Mesenchymal stem cell (in vitro differentiated cells and primary cell): Measurements from ENCODE around the gene BICD1.

Source experiments
- DNase-seq: peaks from one replicate; pipeline ENCODE4 v3.0.0-alpha.2; 2013
- H2AFZ ChIP-seq: one replicate; pipeline ENCODE4 v1.6.1; 2013; ENCODE audit warnings: low read depth, mild to moderate bottlenecking, control low read depth, inconsistent platforms, low read length, moderate library complexity
- H2AK5ac ChIP-seq: 2 replicates; pipeline ENCODE4 v1.6.1; 2013; ENCODE audit warnings: low read length, moderate library complexity, mild to moderate bottlenecking, inconsistent platforms; ENCODE audit not compliant: severe bottlenecking
- H2BK120ac ChIP-seq: one replicate; pipeline ENCODE4 v1.6.1; 2013; ENCODE audit warnings: low read depth, mild to moderate bottlenecking, inconsistent platforms, low read length, moderate library complexity
- H2BK12ac ChIP-seq, 2 experiments: one replicate each; pipeline ENCODE4 v1.6.1; 2013; ENCODE audit warnings: inconsistent platforms in 2 of 2, low read length in 2 of 2, mild to moderate bottlenecking in 2 of 2, moderate library complexity in 2 of 2, control low read depth in 1 of 2
- H2BK15ac ChIP-seq: one replicate; pipeline ENCODE4 v1.6.1; 2013; ENCODE audit warnings: mild to moderate bottlenecking, low read depth, inconsistent platforms; ENCODE audit not compliant: poor library complexity, severe bottlenecking
- H2BK5ac ChIP-seq: 2 replicates; pipeline ENCODE4 v1.6.1; 2013; ENCODE audit warnings: low read depth, mild to moderate bottlenecking, low read length, control low read depth, inconsistent platforms; ENCODE audit not compliant: poor library complexity, severe bottlenecking
- H3K14ac ChIP-seq, 2 experiments: one replicate each; pipeline ENCODE4 v1.6.1; 2013; ENCODE audit warnings: inconsistent platforms in 2 of 2, low read length in 2 of 2, control low read depth in 1 of 2, mild to moderate bottlenecking in 1 of 2, moderate library complexity in 1 of 2
- H3K18ac ChIP-seq, 2 experiments: one replicate each; pipeline ENCODE4 v1.6.1; 2013; ENCODE audit warnings: inconsistent platforms in 2 of 2, low read length in 2 of 2, control low read depth in 1 of 2, low read depth in 1 of 2, mild to moderate bottlenecking in 1 of 2
- H3K23ac ChIP-seq, 2 experiments: one replicate each; pipeline ENCODE4 v1.6.1; 2013; ENCODE audit warnings: inconsistent platforms in 2 of 2, low read length in 2 of 2, mild to moderate bottlenecking in 2 of 2, moderate library complexity in 2 of 2, control low read depth in 1 of 2
- H3K27ac ChIP-seq: 2 replicates; pipeline ENCODE4 v1.5.1; 2013; ENCODE audit warnings: mild to moderate bottlenecking, moderate library complexity, low read length, control low read depth, inconsistent platforms; ENCODE audit not compliant: poor library complexity, severe bottlenecking
- H3K27me3 ChIP-seq, 2 experiments: 2 replicates each; pipeline versions ENCODE4 v1.6.1 to v1.7.0; 2013; ENCODE audit warnings: low read length in 2 of 2, mild to moderate bottlenecking in 2 of 2, moderate library complexity in 2 of 2, control low read depth in 1 of 2, inconsistent platforms in 1 of 2; ENCODE audit not compliant: control insufficient read depth in 1 of 2, insufficient read depth in 1 of 2
- H3K36me3 ChIP-seq, 2 experiments: 2 replicates each; pipeline versions ENCODE4 v1.6.1 to v1.7.0; 2013; ENCODE audit warnings: low read length in 2 of 2, control low read depth in 1 of 2, inconsistent platforms in 1 of 2, low read depth in 1 of 2, mild to moderate bottlenecking in 1 of 2; ENCODE audit not compliant: insufficient read depth in 2 of 2, control insufficient read depth in 1 of 2
- H3K4ac ChIP-seq, 2 experiments: one replicate each; pipeline ENCODE4 v1.6.1; 2013; ENCODE audit warnings: inconsistent platforms in 2 of 2, low read length in 2 of 2, mild to moderate bottlenecking in 2 of 2, moderate library complexity in 2 of 2, control low read depth in 1 of 2, low read depth in 1 of 2
- H3K4me1 ChIP-seq: 2 replicates; pipeline ENCODE4 v1.6.1; 2013; ENCODE audit warnings: low read depth, low read length, control low read depth; ENCODE audit not compliant: control insufficient read depth, insufficient read depth
- H3K4me2 ChIP-seq: 2 replicates; pipeline ENCODE4 v1.6.1; 2013; ENCODE audit warnings: low read length, mild to moderate bottlenecking, inconsistent platforms; ENCODE audit not compliant: poor library complexity, severe bottlenecking
- H3K4me3 ChIP-seq, 2 experiments: 2 replicates each; pipeline versions ENCODE4 v1.5.1 to v1.7.0; 2013; ENCODE audit warnings: low read length in 2 of 2, mild to moderate bottlenecking in 2 of 2, control low read depth in 1 of 2, low read depth in 1 of 2; ENCODE audit not compliant: insufficient read depth in 1 of 2
- H3K79me1 ChIP-seq: replicated peaks from 2 replicates; pipeline ENCODE4 v1.6.1; 2013; ENCODE audit warnings: mild to moderate bottlenecking, control low read depth, low read length, inconsistent platforms; ENCODE audit not compliant: poor library complexity, severe bottlenecking
- H3K9ac ChIP-seq: 2 replicates; pipeline ENCODE4 v1.7.0; 2013; ENCODE audit warnings: mild to moderate bottlenecking, low read length, moderate library complexity
- H3K9me3 ChIP-seq: 2 replicates; pipeline ENCODE4 v1.7.0; 2013; ENCODE audit warnings: mild to moderate bottlenecking, low read length; ENCODE audit not compliant: control insufficient read depth
- H4K8ac ChIP-seq: one replicate; pipeline ENCODE4 v1.6.1; 2013; ENCODE audit warnings: inconsistent platforms, mild to moderate bottlenecking, low read length, moderate library complexity
- H4K91ac ChIP-seq: one replicate; pipeline ENCODE4 v1.6.1; 2013; ENCODE audit warnings: mild to moderate bottlenecking, low read length, inconsistent platforms
- WGBS: methylation state at CpG from one replicate; pipeline ENCODE4 v1.1.7; 2013; ENCODE audit warnings: mixed read lengths; 5-methylcytosine and 5-hydroxymethylcytosine counted together

BICD1 gene

DNA sequence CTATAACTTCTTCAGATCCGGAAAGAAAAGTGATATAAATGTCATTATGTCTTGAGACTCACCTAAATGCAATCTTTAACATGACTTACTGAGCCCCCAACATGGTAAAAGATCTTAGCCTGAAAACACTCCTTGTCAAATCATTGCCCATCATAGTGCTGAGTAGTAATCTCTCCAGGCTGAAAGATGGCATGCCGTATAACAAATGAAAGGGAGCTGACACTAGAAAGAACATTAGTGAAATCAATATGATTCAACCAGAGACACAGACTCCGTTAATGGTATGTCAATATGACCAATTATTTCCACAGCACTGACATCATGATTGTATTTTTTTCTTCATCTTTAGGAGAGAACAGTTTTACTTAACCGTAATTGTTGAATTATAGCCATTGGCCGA, 54.4 kb downstream of the BICD1 start:
- Histone ChIP-seq H3K4me2 (no peak overlapping the region), H3K79me1 (peaks cover 40% of the 10 kb centered on the region), H3K23ac (no peak overlapping the region), H2BK5ac (no peak overlapping the region), H3K4ac (no peak overlapping the region), H3K4me3 (no peak overlapping the region), H3K14ac (no peak overlapping the region), H3K9me3 (no peaks in the 10 kb centered on the region), H4K91ac (no peak overlapping the region), H4K8ac (no peak overlapping the region), H2AK5ac (no peak overlapping the region), H2BK120ac (no peak overlapping the region), H3K9ac (no peak overlapping the region), H3K27me3 (no peaks in the 10 kb centered on the region), H3K27ac (no peak overlapping the region), H3K4me1 (peaks cover 3% of the 10 kb centered on the region), H2AFZ (no peak overlapping the region), H2BK12ac (no peak overlapping the region), H2BK15ac (no peak overlapping the region), H3K36me3 (peaks cover 4 to 8% of the 10 kb centered on the region in 2 experiments), H3K18ac (no peak overlapping the region)
- DNase-seq, result no peak
- 88% methylated on average over 1 of the region's 5 CpGs for WGBS

DNA sequence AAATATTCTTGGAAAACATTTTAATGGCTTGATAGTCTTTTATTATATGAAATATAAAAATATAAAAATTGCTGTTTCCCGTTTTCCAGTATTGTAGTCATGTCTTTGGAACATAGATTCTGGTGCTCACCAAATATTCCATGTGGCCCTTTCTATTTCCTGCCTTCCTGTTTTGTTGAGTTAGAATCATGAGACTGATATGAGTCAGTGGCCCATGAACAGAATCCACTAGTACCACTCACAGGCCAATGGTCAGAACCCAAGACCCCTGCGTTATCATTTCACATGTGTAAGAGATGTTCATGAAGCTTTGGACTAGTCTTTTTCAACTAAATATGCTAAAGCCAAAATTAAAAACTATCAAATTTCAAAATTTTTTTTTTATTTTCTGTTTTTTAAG, 56.9 kb downstream of the BICD1 start:
- Histone ChIP-seq H3K4me1 (peaks cover 2% of the 10 kb centered on the region), H3K9ac (no peak overlapping the region), H2BK120ac (no peak overlapping the region), H3K18ac (no peak overlapping the region), H3K4me3 (no peak overlapping the region), H2BK5ac (no peak overlapping the region), H4K8ac (no peak overlapping the region), H2BK15ac (no peak overlapping the region), H2AFZ (no peak overlapping the region), H2AK5ac (no peak overlapping the region), H3K14ac (no peak overlapping the region), H3K27me3 (no peaks in the 10 kb centered on the region), H3K9me3 (no peaks in the 10 kb centered on the region), H3K79me1 (peaks cover 44% of the 10 kb centered on the region), H3K27ac (no peak overlapping the region), H2BK12ac (no peak overlapping the region), H4K91ac (no peak overlapping the region), H3K4ac (no peak overlapping the region), H3K36me3 (peaks cover 4 to 8% of the 10 kb centered on the region in 2 experiments), H3K4me2 (no peak overlapping the region), H3K23ac (no peak overlapping the region)
- DNase-seq, result no peak
- WGBS, result 100% methylated on average over 1 of the region's 2 CpGs

DNA sequence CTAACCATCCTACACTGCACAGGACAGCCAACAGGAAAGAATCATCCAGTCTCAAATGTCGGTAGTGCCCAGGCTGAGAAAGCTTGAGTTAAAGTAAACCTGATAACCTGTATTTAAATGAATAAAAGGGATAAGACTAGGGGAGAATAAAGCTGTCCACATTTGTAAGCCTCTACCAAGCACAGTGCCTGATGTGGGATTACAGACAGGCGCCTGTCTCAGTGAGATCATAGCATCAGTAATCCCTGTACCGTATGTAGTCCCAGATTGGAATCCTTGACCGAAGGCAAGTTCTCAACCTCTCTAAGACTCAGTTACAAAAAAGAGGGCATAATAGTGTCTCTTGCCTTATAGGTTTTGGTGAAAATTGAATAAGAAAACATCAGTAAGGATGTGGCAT, 59.9 kb downstream of the BICD1 start:
- Histone ChIP-seq H3K4ac (no peak overlapping the region), H3K79me1 (peaks cover 38% of the 10 kb centered on the region), H3K27ac (no peak overlapping the region), H3K18ac (no peak overlapping the region), H3K4me3 (no peak overlapping the region), H3K14ac (no peak overlapping the region), H3K27me3 (no peaks in the 10 kb centered on the region), H3K4me2 (no peak overlapping the region), H3K9me3 (no peaks in the 10 kb centered on the region), H2BK15ac (no peak overlapping the region), H2BK12ac (no peak overlapping the region), H3K9ac (no peak overlapping the region), H3K36me3 (peaks cover 4% of the 10 kb centered on the region in 2 experiments), H3K4me1 (peaks cover 6% of the 10 kb centered on the region), H3K23ac (no peak overlapping the region), H2BK5ac (no peak overlapping the region), H2AK5ac (no peak overlapping the region), H4K91ac (no peak overlapping the region), H4K8ac (no peak overlapping the region), H2BK120ac (no peak overlapping the region), H2AFZ (no peak overlapping the region)
- WGBS, result 100% methylated on average over 2 of the region's 4 CpGs
- DNase-seq, result no peak

DNA sequence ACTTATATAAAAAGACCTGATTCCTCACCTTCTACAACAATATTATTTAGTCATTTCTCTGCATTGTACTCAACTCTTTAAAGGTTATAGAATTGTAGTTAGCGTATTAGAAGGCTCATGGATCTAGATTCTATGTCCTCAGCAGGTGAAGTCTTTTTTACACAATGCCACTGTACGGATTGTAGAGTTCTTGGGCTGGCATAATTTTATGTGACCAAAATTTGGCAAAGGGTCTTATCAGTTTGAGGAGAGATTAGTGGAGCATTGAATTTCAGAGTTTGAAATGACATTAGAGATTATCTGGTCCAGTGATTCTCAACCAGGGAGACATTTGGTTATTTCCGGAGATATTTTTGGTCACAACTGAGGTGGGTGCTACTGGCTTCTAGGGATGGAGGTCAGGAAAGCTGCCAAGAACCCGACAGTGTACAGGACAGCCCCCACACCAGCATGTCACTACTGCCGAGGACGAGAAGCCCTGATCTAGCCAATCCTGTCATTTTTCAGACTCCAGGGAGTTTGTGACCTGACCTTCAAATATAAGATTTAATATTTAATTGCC, 63.9 kb downstream of the BICD1 start:
- Histone ChIP-seq H2BK12ac (no peak overlapping the region), H2BK120ac (no peak overlapping the region), H2AK5ac (no peak overlapping the region), H3K79me1 (peaks cover 29% of the 10 kb centered on the region), H3K4me2 (no peak overlapping the region), H2AFZ (no peak overlapping the region), H4K91ac (no peak overlapping the region), H3K9ac (no peak overlapping the region), H4K8ac (no peak overlapping the region), H3K27ac (no peak overlapping the region), H2BK5ac (no peak overlapping the region), H3K27me3 (no peaks in the 10 kb centered on the region), H3K4me1 (peaks cover 6% of the 10 kb centered on the region), H3K14ac (no peak overlapping the region), H3K9me3 (no peaks in the 10 kb centered on the region), H3K36me3 (peaks cover 0 to 4% of the 10 kb centered on the region in 2 experiments), H3K18ac (no peak overlapping the region), H3K4me3 (no peak overlapping the region), H3K4ac (no peak overlapping the region), H3K23ac (no peak overlapping the region), H2BK15ac (no peak overlapping the region)
- DNase-seq, result no peak
- WGBS, result over 99% methylated on average over 4 of the region's 6 CpGs
